HT-29 (cell line): ENCODE measurements around the gene STK11. TPM values are rescaled to one million over a fixed set of nuclear protein-coding genes. Genes with fewer than 3 reads are reported as not detected.
A peak's percentile ranks its signal among the peaks of the same experiment; 100 is the strongest.
"Not testable (repeated sequence)": the region's sequence is repeated elsewhere in the genome, so short reads cannot be mapped to it uniquely, and the experiment has no call there.

Experiments
- DNase-seq: peaks from one replicate; pipeline ENCODE4 v3.0.0-alpha.2; 2015; ENCODE audit warnings: low spot score
- total RNA-seq: library from RNA; depleted of rRNA; stranded (reverse); fragments of >200 nt; shearing (Covaris generic); gene quantifications from 2 replicates; pipeline ENCODE4 v1.2.3, GENCODE V29; 2014

Gene STK11
- total RNA-seq, 1 experiment from 2014 or later = 101 TPM

DNA sequence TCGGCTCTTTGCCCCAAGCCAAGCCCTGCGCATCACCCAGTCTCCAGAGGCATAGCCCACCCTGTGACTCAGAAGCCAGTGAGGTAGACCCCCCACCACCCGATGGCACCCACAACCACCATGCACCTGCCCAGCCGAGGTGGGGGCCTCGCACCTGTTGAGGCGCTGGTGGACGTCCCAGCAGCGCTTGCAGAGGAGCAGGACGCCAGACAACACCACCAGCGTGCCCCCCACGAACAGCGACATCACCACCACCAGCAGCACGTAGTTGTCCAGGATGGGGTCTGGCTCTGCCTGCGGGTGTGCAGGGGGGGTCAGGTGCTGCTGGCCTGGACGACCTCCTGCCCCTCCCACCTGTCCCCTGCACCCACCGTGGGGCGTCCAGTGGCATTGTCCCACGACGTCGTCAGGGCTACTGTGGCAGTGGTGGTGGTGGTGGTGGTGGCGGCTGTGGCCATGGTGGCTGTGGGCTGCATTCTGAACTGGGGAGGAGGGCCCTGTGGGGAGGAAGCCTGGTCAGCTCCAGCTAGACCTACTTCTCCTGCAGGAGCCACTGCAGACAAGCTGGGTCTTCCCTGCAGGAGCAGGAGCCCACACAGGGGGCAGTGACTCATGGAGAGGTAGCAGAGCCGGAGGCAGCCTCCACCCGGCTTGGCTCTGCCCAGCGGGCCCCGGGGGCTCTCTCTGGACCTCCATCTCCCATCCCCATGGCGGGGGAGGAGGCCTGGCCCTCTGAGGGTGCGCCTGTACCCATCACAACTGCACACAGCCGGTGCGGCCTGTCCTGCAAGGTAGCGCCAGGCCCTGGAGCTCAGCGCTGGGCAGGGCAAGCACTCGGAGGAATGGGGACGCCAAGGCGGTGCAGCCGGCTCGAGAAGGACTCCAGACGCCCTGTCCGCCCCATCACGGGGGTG lies 30.3 kb downstream of the STK11 start:
- DNase-seq = peak; percentile 1

DNA sequence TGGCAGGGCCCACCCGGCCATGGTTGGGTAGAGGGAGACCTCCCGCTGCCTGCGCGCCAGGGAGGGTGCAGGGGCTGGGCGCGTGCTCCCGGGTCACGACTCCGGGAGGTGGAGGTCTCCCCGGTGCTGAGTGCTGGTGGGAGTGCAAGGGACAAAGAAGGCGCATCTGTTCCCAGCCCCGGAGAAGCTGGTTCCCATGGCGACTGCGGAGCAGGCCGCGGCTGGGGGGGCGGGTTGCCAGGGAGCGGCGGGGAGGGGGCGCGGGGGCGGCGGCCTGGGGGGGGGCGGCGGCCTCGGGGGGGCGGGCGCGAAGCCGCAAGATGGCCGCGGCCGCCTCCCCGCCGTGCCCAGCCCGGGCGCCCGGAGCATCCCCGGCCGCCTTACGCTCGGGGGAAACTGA lies 31.0 kb downstream of the STK11 start:
- no peak for DNase-seq

DNA sequence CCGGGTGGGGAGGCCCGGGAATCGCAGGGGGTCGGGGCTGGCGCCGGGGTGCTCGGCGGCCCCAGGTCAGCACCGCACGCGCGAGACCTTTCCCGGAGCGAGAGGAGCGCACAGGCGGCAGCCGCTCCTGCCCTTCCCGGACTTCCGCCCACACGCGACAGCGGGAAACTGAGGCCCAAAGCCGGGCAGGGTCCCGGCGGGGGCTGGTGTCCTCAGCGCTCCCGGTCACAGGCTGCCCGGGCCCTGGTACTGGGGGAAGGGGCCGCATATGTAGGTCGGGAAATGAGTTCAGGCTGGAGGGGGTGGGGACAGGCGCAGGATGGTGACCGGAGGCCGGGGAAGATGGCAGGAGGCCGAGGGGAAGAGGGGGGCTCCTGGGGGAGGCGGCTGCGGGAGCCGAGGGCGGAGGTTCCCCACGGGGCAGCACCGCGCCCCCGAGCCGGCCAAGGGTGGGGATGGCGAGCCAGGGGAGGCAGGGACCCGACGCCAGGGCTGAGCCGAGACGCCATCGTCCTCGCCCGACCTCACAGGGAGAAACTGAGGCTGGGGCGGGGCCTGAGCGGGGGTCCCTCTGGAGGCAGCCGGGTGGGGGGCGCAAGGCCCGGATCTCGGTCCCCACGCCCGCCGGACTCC lies 31.6 kb downstream of the STK11 start:
- DNase-seq = peak; percentile 0

DNA sequence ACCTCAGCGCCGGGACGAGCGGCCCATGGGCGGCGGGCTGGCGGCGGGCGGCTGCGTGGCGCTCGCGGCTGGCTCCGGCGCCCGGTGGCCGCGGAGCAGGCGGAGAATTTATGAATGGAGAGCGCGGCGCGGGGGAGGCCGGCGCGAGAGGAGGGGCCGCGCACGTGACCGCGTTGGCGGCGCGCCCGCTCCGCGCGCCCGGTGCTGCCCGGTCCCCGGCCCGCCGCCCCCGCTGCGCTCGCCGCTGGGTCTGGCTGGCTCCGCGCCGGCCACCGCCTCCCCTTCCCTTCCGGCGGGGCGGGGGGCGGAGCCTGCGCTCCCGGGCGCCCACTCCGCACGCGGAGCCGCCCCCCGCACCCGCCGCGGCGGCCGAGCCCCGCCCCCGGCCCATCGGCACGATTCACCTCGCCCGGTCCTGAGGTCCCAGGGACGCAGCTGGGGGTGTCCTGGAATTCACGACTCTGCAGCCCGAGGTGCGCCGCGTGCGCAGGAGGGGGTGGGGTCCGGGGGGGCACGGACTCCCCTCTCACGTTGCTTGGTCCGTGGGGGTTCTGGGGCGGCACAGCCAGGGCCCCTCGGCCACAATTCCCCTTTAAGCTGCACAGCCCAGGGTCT lies 32.3 kb downstream of the STK11 start, which contains the start of gene CBARP:
CBARP (minus strand) TSS at position 252 of the 615 bp plus-strand sequence. CDS start 1,905 bp downstream, outside the sequence.
- peak; percentile 4 for DNase-seq

DNA sequence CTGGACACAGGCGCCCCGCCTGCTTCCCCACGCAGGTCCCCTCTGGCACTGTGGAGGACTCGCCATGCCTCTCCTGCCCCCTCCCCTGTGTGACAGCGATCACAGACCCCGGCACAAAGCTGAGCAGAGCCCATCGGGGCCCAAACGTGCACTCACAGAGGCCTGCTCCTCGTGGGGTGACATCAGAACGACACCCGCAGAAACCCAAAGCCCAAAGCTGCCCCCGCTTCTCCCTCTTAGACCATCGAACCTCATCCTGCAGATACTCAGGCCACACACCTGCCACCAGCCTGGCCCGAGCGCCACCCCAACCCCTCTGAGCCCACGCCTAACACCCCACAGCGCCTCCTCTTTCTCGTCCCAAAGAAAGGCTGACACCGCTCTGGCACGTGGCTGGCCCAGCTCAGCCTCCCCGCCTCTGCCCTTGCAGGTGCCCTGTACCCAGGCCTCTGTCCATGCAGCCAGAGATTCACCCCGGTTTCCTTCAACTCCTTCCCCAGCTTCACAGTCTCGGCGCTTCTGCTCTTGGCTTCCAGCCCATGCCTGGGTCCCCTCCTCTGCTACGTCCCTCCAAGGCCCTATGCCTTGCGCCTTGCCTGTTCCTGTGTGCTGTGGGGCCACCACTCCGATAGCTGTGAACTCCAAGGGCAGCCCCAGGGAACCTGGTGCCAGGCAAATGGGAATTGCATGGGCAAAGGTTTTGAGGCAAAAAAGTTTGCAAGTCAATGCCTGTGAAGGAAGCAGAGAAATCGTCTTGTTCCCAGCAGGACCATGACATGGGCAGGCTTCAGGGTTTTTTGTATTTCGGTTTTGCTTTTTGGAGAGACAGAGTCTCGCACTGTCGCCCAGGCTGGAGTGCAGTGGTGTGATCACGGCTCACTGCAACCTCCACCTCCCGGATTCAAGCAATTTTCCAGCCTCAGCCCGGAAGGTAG lies 33.1 kb downstream of the STK11 start:
- no peak for DNase-seq

DNA sequence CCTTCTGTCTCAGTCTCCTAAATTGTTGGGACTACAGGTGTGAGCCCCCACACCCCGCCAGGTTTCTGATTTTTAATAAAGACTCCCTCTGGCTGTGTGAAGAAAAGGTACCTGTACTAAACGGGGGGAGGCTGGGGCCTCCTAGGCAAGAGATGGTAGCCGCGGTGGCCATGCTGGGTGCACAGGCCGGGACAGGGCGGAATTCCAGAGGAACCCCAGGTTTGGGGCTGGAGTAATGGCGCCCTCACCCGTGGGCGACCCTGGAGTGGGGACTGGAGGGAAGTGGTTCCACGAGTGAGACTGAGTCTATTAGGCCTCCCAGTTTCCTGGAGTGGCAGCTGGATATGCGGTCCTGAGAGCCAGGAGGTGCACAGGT lies 33.8 kb downstream of the STK11 start:
- no peak for DNase-seq

DNA sequence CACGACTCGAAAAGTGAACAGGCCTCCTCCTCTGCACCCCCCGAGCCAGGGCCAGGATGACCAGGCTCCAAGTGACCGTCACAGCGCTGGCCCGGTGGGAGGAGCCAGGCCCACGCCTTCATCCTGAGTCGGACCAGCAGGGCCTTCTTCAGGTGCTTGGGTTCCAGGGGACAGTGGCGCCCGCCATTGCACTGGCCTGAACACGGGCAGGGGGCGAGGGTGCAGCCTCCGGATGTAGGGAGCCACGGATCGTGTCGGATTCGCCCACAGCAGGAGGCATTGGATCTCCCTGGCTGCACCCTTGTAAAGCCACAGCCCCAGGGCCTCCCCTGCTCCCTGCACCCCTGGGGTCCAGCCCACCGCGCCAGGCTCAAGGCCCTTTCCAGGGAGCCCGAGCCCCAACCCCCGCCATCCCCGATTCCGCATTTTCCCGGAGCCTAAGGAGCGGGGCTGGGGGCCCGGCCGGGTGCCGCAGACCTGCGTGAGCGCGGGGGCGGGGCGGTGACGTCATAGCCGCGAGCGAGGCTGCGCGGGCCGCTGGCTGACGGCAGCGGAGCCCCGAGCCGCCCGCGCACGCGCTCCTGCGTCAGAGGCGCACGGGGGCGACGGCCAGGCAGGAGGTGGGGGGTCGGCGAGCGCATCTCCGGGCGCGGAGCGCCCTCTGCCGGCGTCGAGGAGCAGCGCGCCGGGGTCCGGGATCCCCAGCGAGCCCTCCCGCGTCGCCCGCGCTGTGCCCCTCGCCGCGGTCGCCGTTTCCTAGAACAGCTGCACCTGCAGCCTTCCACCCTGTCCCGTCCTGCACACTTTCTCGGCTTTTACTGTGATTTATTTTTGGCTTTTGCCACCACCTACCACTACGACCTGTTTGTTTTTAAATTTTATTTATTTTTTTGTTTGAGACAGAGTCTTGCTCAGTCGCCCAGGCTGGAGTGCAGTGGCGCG lies 34.5 kb downstream of the STK11 start:
- DNase-seq = peak; percentile 74

DNA sequence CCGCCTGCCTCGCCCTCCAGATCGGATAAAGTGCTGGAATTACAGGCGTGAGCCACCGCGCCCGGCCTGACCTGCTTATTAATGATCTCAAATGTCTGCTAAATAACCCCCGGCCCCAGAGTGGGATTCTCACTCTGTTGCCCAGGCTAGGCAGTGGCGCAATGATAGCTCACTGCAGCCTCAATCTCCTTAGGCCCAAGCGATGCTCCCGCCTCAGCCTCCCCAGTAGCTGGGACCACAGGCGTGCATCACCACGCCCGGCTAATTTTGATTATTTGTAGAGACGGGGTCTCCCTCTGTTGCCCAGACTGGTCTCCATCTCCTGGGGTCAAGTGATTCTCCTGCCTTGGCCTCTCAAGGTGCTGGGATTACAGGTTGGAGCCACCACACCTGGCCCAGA lies 35.3 kb downstream of the STK11 start:
- no peak for DNase-seq

DNA sequence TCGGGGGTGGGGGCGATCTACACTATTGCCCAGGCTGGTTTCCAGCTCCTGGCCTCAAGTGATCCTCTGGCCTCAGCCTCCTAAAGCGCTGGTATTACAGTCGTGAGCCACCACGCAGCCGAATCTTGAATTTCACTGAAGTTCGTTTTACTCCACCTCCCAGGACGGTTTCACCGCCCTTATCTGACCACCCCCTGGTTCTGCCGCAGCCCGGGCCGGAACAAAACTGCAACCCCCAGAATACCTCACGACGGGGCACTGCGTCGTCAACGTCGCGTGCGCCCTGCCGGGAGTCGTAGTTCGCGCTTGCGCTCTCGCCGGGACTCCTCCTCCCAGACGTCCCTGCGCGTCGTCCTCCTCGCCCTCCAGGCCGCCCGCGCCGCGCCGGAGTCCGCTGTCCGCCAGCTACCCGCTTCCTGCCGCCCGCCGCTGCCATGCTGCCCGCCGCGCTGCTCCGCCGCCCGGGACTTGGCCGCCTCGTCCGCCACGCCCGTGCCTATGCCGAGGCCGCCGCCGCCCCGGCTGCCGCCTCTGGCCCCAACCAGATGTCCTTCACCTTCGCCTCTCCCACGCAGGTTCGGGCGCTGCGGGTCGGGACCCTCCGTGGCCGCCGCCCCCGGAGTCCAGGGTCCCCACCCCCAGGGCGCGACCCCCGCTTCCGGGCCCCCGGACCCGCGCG lies 36.0 kb downstream of the STK11 start, which contains the start of gene ATP5F1D:
ATP5F1D (plus strand) TSS at position 335 of the 679 bp plus-strand sequence; CDS start at position 435, 100 bp downstream.
- DNase-seq = peak; percentile 87

DNA sequence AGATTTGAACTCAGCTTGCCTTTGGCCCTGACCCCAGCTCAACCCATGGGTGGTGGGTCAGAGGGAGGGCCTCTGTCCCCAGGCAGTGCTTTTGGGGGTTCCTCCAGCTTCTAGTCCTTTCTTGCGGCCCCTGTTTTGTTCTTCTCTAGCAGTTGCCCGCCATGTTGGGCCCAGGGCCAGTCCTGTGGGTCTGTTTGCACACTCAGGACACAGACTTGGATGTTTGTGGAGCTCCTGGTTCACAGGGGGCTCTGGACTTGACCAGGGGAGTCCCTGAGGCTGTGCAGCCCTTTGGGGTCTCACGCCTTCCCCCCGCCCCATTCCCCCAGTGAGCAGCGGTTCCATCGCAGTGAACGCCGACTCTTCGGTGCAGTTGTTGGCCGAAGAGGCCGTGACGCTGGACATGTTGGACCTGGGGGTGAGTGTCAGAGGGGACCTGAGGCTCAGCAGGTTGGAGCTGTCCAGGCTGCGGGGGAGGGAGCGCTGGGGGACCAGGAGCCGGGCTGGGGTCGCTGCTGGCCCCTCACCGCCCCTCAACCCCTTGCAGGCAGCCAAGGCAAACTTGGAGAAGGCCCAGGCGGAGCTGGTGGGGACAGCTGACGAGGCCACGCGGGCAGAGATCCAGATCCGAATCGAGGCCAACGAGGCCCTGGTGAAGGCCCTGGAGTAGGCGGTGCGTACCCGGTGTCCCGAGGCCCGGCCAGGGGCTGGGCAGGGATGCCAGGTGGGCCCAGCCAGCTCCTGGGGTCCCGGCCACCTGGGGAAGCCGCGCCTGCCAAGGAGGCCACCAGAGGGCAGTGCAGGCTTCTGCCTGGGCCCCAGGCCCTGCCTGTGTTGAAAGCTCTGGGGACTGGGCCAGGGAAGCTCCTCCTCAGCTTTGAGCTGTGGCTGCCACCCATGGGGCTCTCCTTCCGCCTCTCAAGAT lies 38.5 kb downstream of the STK11 start:
- peak; percentile 79 for DNase-seq

DNA sequence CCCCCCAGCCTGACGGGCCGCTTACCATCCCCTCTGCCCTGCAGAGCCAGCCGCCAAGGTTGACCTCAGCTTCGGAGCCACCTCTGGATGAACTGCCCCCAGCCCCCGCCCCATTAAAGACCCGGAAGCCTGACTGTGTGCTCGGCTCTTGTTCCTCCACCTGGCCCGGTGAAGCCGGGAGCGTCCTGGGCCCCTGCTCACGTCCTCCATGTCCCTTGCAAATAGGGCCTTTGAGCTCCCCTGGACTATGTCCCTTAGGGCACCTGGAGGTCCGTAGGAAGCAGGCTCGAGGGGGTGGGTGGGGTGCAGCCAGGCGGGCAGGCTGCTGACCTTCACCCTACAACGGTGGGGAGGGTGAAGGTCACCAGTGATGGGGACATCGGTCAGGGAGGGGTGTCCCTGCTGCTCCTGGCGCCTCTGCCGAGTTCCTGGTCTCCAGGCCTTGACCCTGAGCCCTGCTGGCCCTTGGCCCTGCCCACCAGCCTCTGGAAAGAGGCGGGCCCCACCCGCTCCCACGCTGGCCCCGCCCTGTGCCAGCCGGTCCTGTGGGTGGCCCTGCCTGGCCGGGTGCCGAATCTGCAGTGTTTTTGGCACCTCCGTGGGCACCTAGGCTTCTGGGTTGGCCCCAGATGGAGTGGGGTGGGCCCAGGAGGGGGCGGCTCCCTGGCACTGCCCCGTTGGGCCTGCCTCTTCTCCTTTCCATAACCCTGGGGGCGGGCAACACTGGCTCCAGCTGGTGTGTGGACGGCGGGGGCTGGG lies 39.3 kb downstream of the STK11 start:
- DNase-seq = peak; percentile 9

DNA sequence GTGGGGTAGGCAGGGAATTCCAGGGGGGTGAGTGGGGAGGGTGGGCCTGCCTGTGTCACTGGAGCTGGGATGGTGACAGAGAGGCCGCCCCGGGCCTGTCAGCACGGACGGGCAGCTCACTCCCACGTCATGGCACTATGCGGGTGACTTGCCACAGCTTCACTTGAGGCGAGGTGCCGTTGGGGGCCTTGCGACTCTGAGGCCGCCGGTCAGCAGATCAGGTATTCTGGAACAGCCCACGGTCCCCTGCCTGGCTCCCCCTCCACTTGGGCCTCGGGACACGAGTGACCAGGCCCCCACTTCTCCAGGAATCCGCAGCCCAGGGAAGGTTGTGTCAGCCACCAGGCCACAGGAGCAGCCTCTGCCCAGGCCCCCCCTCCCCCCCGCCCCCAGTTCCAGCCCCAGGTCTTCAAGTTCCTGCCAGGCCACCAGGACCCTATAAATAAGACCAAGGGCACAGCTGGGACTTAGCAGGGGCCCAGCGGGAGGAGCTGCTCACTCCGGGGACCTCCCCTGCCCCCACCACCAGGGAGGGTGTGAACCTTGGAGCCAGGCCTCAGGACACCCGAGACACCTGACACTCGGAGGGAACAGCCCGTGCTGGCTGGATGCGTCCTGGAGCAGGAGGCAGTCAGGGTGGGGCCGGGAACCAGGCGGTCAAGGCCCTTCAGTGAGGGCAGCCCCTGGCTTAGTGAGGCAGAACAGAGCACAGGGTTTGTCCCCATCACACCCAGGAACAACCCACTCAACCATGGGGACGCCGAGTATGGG lies 40.1 kb downstream of the STK11 start:
- no peak for DNase-seq

DNA sequence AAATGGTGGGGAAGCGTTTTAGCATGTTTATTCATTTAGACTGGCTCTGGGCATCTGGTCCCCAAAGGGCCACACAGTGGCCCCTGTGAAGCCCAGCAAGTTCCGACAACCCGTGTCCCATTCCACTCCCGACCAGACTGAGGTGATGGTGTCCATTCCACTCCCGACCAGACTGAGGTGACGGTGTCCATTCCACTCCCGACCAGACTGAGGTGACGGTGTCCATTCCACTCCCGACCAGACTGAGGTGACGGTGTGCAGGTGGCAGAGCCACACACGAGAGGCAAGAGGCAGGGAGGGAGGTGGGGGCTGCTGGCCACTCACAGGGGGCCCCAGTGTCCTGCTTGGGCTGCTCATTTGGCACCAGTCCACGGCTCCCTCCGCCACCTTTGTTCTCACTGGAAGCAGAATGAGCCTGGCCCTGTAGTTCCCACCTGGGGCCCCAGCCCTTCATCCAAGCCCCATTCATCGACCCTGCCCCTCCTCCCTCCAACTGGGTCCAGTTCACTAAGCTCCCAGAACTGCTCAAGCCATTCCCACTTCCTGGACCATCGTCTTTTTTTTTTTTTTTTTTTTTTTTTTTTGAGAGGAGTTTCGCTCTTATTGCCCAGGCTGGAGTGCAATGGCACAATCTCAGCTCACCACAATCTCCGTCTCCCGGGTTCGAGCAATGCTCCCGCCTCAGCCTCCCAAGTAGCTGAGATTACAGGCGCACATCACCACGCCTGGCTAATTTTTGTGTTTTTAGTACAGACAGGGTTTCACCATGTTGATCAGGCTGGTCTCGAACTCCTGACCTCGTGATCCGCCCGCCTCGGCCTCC lies 40.9 kb downstream of the STK11 start:
- DNase-seq = not testable (repeated sequence)

DNA sequence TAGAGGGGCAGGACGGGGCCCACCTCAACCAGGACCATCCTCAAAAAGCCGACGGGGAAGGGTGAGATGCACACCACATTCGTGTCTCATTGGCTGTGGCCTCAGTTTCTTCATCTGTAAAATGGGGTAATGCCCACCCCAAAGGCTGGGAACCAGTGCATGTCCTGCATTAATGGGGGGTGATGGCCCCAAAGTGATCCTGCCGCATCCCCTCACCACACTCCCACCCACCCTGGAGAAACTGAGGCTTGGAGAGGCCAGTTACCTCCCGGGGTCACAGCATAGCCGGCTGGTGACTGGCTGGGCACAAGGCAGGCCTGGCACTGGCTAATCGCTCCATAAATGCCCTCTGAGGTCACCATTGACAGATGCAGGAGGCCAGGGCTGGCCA lies 42.2 kb downstream of the STK11 start:
- no peak for DNase-seq

DNA sequence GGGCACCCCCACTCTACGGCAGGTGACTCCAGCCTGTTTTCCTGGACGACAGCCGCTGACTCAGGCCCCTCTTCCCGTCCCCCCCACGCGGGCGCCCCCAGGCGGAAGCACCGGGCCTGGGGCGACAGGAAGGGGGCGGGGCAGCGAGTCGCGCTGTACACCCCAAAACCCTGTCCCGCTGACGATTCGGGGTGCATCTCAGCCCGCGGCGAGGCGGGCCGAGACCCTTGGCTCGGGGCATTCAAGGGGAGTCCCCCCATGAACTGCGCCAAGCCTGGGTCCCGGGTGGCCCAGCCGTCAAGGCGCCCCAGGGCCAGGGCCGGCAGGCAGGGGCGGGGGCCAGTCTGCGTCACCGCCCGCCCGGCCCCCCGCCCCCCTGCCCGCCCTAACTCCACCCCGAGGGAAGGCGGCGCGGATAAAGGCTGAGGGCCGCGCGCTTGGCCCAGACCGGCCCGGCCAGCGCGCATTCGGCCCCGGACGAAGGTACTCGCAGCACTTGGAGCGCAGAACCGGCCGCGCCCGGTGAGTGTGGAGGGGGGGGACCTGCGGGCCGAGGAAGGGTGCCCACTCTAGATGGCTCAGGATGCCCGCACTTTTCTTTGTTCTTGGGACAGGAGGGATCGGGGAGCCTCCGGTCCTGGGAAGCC lies 42.7 kb downstream of the STK11 start, which contains the start of gene MIDN:
MIDN (plus strand) TSS at position 445 of the 647 bp plus-strand sequence. CDS start 1,714 bp downstream, outside the sequence.
- DNase-seq = peak; percentile 80
